ENCODE measurements around the gene ALDH1A1. TPM values are rescaled to one million over a fixed set of nuclear protein-coding genes. Genes with fewer than 3 reads are reported as not detected.

The ALDH1A1 gene
- polyA plus RNA-seq, 2 donors, result 22.9 to 37.8 TPM

GRCh38 chr9:72955126-72955455, 2.2 kb upstream of the ALDH1A1 start:
- Histone ChIP-seq H3K27me3 (ENCODE audit: control insufficient read depth in 1 of 2, insufficient read depth in 2 of 2, low read length in 2 of 2) (no peaks in the 10 kb centered on the region), H3K27ac (ENCODE audit: low read depth in 2 of 2, low read length in 1 of 2) (no peak overlapping the region)
- 72 to 75% methylated on average over 2 of the region's 2 CpGs for WGBS, 2 donors

GRCh38 chr9:72954431-72955125, 1.7 kb upstream of the ALDH1A1 start:
- Histone ChIP-seq H3K4me1 (ENCODE audit: control insufficient read depth in 2 of 2, insufficient read depth in 2 of 2, low read length in 1 of 2) (no peaks in the 10 kb centered on the region), H3K9me3 (ENCODE audit: control insufficient read depth in 2 of 2, insufficient read depth in 1 of 2, low read depth in 1 of 2, low read length in 1 of 2) (no peaks in the 10 kb centered on the region), H3K4me3 (ENCODE audit: low read depth in 1 of 2, low read length in 2 of 2) (no peak overlapping the region), H3K27me3 (ENCODE audit: control insufficient read depth in 1 of 2, insufficient read depth in 2 of 2, low read length in 2 of 2) (no peaks in the 10 kb centered on the region), H3K27ac (ENCODE audit: low read depth in 2 of 2, low read length in 1 of 2) (peak overlapping the region in 1 of 2 donors; percentile 13), H3K36me3 (ENCODE audit: control insufficient read depth in 2 of 2, insufficient read depth in 2 of 2, low read length in 1 of 2) (no peaks in the 10 kb centered on the region)
- 59 to 74% methylated on average over 4 of the region's 4 CpGs for WGBS, 2 donors

More at GRCh38 chr9:72955126-72955455, 2.2 kb upstream of the ALDH1A1 start:
- no peaks in the 10 kb centered on the region for H3K4me1 ChIP-seq (ENCODE audit: control insufficient read depth in 2 of 2, insufficient read depth in 2 of 2, low read length in 1 of 2)
- H3K36me3 ChIP-seq (ENCODE audit: control insufficient read depth in 2 of 2, insufficient read depth in 2 of 2, low read length in 1 of 2), result no peaks in the 10 kb centered on the region
- H3K4me3 ChIP-seq (ENCODE audit: low read depth in 1 of 2, low read length in 2 of 2), result no peak overlapping the region
- H3K9me3 ChIP-seq (ENCODE audit: control insufficient read depth in 2 of 2, insufficient read depth in 1 of 2, low read depth in 1 of 2, low read length in 1 of 2), result no peaks in the 10 kb centered on the region

- Histone ChIP-seq H3K9me3 (ENCODE audit: control insufficient read depth in 2 of 2, insufficient read depth in 1 of 2, low read depth in 1 of 2, low read length in 1 of 2) (no peaks in the 10 kb centered on the region), H3K4me3 (ENCODE audit: low read depth in 1 of 2, low read length in 2 of 2) (peak overlapping the region in 1 of 2 donors; percentile 10), H3K27ac (ENCODE audit: low read depth in 2 of 2, low read length in 1 of 2) (no peak overlapping the region), H3K36me3 (ENCODE audit: control insufficient read depth in 2 of 2, insufficient read depth in 2 of 2, low read length in 1 of 2) (no peaks in the 10 kb centered on the region), H3K4me1 (ENCODE audit: control insufficient read depth in 2 of 2, insufficient read depth in 2 of 2, low read length in 1 of 2) (no peaks in the 10 kb centered on the region), H3K27me3 (ENCODE audit: control insufficient read depth in 1 of 2, insufficient read depth in 2 of 2, low read length in 2 of 2) (no peaks in the 10 kb centered on the region)
- WGBS, 2 donors, result 22 to 37% methylated on average over 3 of the region's 3 CpGs
These were observed 517 bp downstream of the ALDH1A1 start for GRCh38 chr9:72952381-72952690.

GRCh38 chr9:72951520-72952380, 1.1 kb downstream of the ALDH1A1 start:
- WGBS, 2 donors, result 27 to 52% methylated on average over 5 of the region's 5 CpGs

GRCh38 chr9:72950875-72951442, 1.9 kb downstream of the ALDH1A1 start:
- WGBS, 2 donors, result 38 to 52% methylated on average over 7 of the region's 7 CpGs
- Histone ChIP-seq H3K27ac (ENCODE audit: low read depth in 2 of 2, low read length in 1 of 2) (no peak overlapping the region), H3K4me3 (ENCODE audit: low read depth in 1 of 2, low read length in 2 of 2) (no peak overlapping the region)

More at GRCh38 chr9:72951520-72952380, 1.1 kb downstream of the ALDH1A1 start:
- Histone ChIP-seq H3K4me1 (ENCODE audit: control insufficient read depth in 2 of 2, insufficient read depth in 2 of 2, low read length in 1 of 2) (no peaks in the 10 kb centered on the region), H3K27ac (ENCODE audit: low read depth in 2 of 2, low read length in 1 of 2) (peak overlapping the region in 1 of 2 donors; percentile 33), H3K9me3 (ENCODE audit: control insufficient read depth in 2 of 2, insufficient read depth in 1 of 2, low read depth in 1 of 2, low read length in 1 of 2) (no peaks in the 10 kb centered on the region), H3K27me3 (ENCODE audit: control insufficient read depth in 1 of 2, insufficient read depth in 2 of 2, low read length in 2 of 2) (no peaks in the 10 kb centered on the region), H3K36me3 (ENCODE audit: control insufficient read depth in 2 of 2, insufficient read depth in 2 of 2, low read length in 1 of 2) (no peaks in the 10 kb centered on the region), H3K4me3 (ENCODE audit: low read depth in 1 of 2, low read length in 2 of 2) (peak overlapping the region in 1 of 2 donors; percentile 10)

GRCh38 chr9:72949918-72950325, 2.9 kb downstream of the ALDH1A1 start:
- H3K4me1 ChIP-seq (ENCODE audit: control insufficient read depth in 2 of 2, insufficient read depth in 2 of 2, low read length in 1 of 2), result no peaks in the 10 kb centered on the region
- no peaks in the 10 kb centered on the region for H3K36me3 ChIP-seq (ENCODE audit: control insufficient read depth in 2 of 2, insufficient read depth in 2 of 2, low read length in 1 of 2)
- H3K27me3 ChIP-seq (ENCODE audit: control insufficient read depth in 1 of 2, insufficient read depth in 2 of 2, low read length in 2 of 2), result no peaks in the 10 kb centered on the region
- no peaks in the 10 kb centered on the region for H3K9me3 ChIP-seq (ENCODE audit: control insufficient read depth in 2 of 2, insufficient read depth in 1 of 2, low read depth in 1 of 2, low read length in 1 of 2)
- no peak overlapping the region for H3K4me3 ChIP-seq (ENCODE audit: low read depth in 1 of 2, low read length in 2 of 2)
- 68 to 86% methylated on average over 7 of the region's 7 CpGs for WGBS, 2 donors
- no peak overlapping the region for H3K27ac ChIP-seq (ENCODE audit: low read depth in 2 of 2, low read length in 1 of 2)

More at GRCh38 chr9:72950875-72951442, 1.9 kb downstream of the ALDH1A1 start:
- Histone ChIP-seq H3K4me1 (ENCODE audit: control insufficient read depth in 2 of 2, insufficient read depth in 2 of 2, low read length in 1 of 2) (no peaks in the 10 kb centered on the region), H3K27me3 (ENCODE audit: control insufficient read depth in 1 of 2, insufficient read depth in 2 of 2, low read length in 2 of 2) (no peaks in the 10 kb centered on the region), H3K9me3 (ENCODE audit: control insufficient read depth in 2 of 2, insufficient read depth in 1 of 2, low read depth in 1 of 2, low read length in 1 of 2) (no peaks in the 10 kb centered on the region), H3K36me3 (ENCODE audit: control insufficient read depth in 2 of 2, insufficient read depth in 2 of 2, low read length in 1 of 2) (no peaks in the 10 kb centered on the region)

- H3K9me3 ChIP-seq (ENCODE audit: control insufficient read depth in 2 of 2, insufficient read depth in 1 of 2, low read depth in 1 of 2, low read length in 1 of 2), result no peaks in the 10 kb centered on the region
- WGBS, 2 donors, result 60 to 93% methylated on average over 1 of the region's 1 CpG
- H3K27me3 ChIP-seq (ENCODE audit: control insufficient read depth in 1 of 2, insufficient read depth in 2 of 2, low read length in 2 of 2), result no peaks in the 10 kb centered on the region
- H3K27ac ChIP-seq (ENCODE audit: low read depth in 2 of 2, low read length in 1 of 2), result no peak overlapping the region
- no peaks in the 10 kb centered on the region for H3K36me3 ChIP-seq (ENCODE audit: control insufficient read depth in 2 of 2, insufficient read depth in 2 of 2, low read length in 1 of 2)
- no peaks in the 10 kb centered on the region for H3K4me1 ChIP-seq (ENCODE audit: control insufficient read depth in 2 of 2, insufficient read depth in 2 of 2, low read length in 1 of 2)
- H3K4me3 ChIP-seq (ENCODE audit: low read depth in 1 of 2, low read length in 2 of 2), result no peak overlapping the region
These were observed 3.6 kb downstream of the ALDH1A1 start for GRCh38 chr9:72949244-72949582.

- Histone ChIP-seq H3K4me3 (ENCODE audit: low read depth in 1 of 2, low read length in 2 of 2) (no peak overlapping the region), H3K36me3 (ENCODE audit: control insufficient read depth in 2 of 2, insufficient read depth in 2 of 2, low read length in 1 of 2) (no peaks in the 10 kb centered on the region), H3K9me3 (ENCODE audit: control insufficient read depth in 2 of 2, insufficient read depth in 1 of 2, low read depth in 1 of 2, low read length in 1 of 2) (no peaks in the 10 kb centered on the region), H3K27ac (ENCODE audit: low read depth in 2 of 2, low read length in 1 of 2) (peak overlapping the region in 1 of 2 donors; percentile 1), H3K27me3 (ENCODE audit: control insufficient read depth in 1 of 2, insufficient read depth in 2 of 2, low read length in 2 of 2) (no peaks in the 10 kb centered on the region), H3K4me1 (ENCODE audit: control insufficient read depth in 2 of 2, insufficient read depth in 2 of 2, low read length in 1 of 2) (no peaks in the 10 kb centered on the region)
- WGBS, 2 donors, result 46 to 61% methylated on average over 6 of the region's 6 CpGs
These were observed 4.1 kb downstream of the ALDH1A1 start for GRCh38 chr9:72948575-72949243.

- Histone ChIP-seq H3K27me3 (ENCODE audit: control insufficient read depth in 1 of 2, insufficient read depth in 2 of 2, low read length in 2 of 2) (no peaks in the 10 kb centered on the region), H3K9me3 (ENCODE audit: control insufficient read depth in 2 of 2, insufficient read depth in 1 of 2, low read depth in 1 of 2, low read length in 1 of 2) (no peaks in the 10 kb centered on the region), H3K36me3 (ENCODE audit: control insufficient read depth in 2 of 2, insufficient read depth in 2 of 2, low read length in 1 of 2) (no peaks in the 10 kb centered on the region), H3K4me3 (ENCODE audit: low read depth in 1 of 2, low read length in 2 of 2) (no peak overlapping the region), H3K4me1 (ENCODE audit: control insufficient read depth in 2 of 2, insufficient read depth in 2 of 2, low read length in 1 of 2) (no peaks in the 10 kb centered on the region), H3K27ac (ENCODE audit: low read depth in 2 of 2, low read length in 1 of 2) (peak overlapping the region in 1 of 2 donors; percentile 1)
- WGBS, 2 donors, result 35 to 42% methylated on average over 3 of the region's 3 CpGs
These were observed 4.8 kb downstream of the ALDH1A1 start for GRCh38 chr9:72947984-72948465.
